H1 (cell line): ENCODE measurements around the gene CMC4.

Experiments used
- CEBPB ChIP-seq: IDR thresholded peaks from 2 replicates; pipeline ENCODE4 v1.6.1; 2012; ENCODE audit warnings: low read depth, low read length
- EP300 ChIP-seq, 2 experiments: IDR thresholded peaks; 1 replicate in 1 of 2; 2 replicates in 1 of 2; pipeline ENCODE4 v1.6.1; 2011 to 2012; ENCODE audit warnings: low read depth in 2 of 2, low read length in 2 of 2, mild to moderate bottlenecking in 2 of 2, borderline replicate concordance in 1 of 2, inconsistent platforms in 1 of 2, moderate library complexity in 1 of 2
- EZH2 ChIP-seq: fragments of 200-600 bp; sonication (generic); IDR thresholded peaks from 2 replicates; pipeline ENCODE4 v1.7.1; 2012; ENCODE audit warnings: low read depth, mild to moderate bottlenecking, moderate library complexity, low read length, inconsistent platforms; ENCODE audit not compliant: severe bottlenecking
- PHF8 ChIP-seq: fragments of 200-600 bp; sonication (generic); conservative IDR thresholded peaks from 2 replicates; pipeline ENCODE4 v1.7.1; 2012; ENCODE audit warnings: low read depth, mild to moderate bottlenecking, inconsistent platforms, low read length, moderate library complexity
- POLR2A ChIP-seq, 2 experiments: IDR thresholded peaks; 1 replicate in 1 of 2; 2 replicates in 1 of 2; pipeline ENCODE4 v1.6.1; 2011; ENCODE audit warnings: low read depth in 2 of 2, low read length in 2 of 2, mild to moderate bottlenecking in 2 of 2; ENCODE audit errors: control extremely low read depth in 1 of 2
- POLR2AphosphoS5 ChIP-seq: IDR thresholded peaks from 2 replicates; pipeline ENCODE4 v1.6.1; 2011; ENCODE audit warnings: low read depth, low read length
- RAD21 ChIP-seq, 2 experiments: IDR thresholded peaks in 1 of 2; conservative IDR thresholded peaks in 1 of 2; 2 replicates each; pipeline ENCODE4 v1.6.1; 2011; ENCODE audit warnings: low read depth in 2 of 2, low read length in 2 of 2, improper control_type of control experiment in 1 of 2, inconsistent platforms in 1 of 2, mild to moderate bottlenecking in 1 of 2, moderate library complexity in 1 of 2
- SIX5 ChIP-seq: IDR thresholded peaks from 2 replicates; pipeline ENCODE4 v1.6.1; 2011; ENCODE audit warnings: mild to moderate bottlenecking, low read depth, low read length
- SP1 ChIP-seq: IDR thresholded peaks from 2 replicates; pipeline ENCODE4 v1.6.1; 2011; ENCODE audit warnings: low read depth, low read length
- TBP ChIP-seq: IDR thresholded peaks from 2 replicates; pipeline ENCODE4 v1.6.1; 2011; ENCODE audit warnings: low read depth, low read length, improper control_type of control experiment
- TF ChIP-seq, protein P1 (sequence below), 3 experiments: IDR thresholded peaks; 1 replicate in 2 of 3; 2 replicates in 1 of 3; pipeline versions ENCODE4 v1.5.1 to v1.6.1; 2011; ENCODE audit warnings: low read length in 3 of 3, mild to moderate bottlenecking in 3 of 3, inconsistent platforms in 2 of 3, low read depth in 1 of 3, moderate library complexity in 1 of 3; ENCODE audit not compliant: insufficient read depth in 1 of 3; ENCODE audit errors: control extremely low read depth in 1 of 3

DNA sequence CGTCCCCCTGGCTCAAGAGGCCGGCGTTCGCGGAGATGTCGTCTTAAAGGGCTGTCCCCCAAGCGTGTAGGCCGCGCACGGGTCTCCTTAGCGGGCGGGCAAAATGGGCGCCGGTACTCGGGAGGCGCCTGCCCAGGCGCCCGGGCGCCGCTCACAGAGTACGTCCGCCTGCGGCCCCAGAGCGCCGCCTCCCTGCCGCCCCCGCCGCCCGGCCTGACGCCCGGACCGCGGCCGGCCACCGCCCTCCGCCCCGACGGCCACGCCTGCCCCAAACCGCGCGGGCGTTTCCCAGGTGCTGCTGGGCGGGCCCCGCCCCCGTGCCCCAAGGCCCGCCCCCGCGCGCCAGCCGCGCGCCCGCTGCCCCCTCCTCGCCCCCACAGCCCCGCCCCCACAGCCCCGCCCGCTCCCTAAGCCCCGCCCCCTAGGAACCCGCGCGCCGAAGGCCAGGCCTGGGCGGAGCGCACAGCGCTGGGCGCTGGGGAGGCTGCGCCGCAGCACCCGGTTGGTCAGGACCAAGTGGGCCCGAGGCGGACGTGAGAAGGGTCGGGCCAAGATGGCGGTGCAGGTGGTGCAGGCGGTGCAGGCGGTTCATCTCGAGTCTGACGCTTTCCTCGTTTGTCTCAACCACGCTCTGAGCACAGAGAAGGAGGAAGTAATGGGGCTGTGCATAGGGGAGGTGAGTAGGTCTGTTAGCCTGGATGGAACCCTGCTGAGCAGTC, at the start of gene CMC4, which contains the start of the genes BRCC3 and MTCP1:
- TF ChIP-seq TBP (0 out of 2 replicates have a peak, but pooled peaks have one; percentile 11), PHF8 (peak; percentile 68), RAD21 (IDR thresholded peaks at IDR 0.05 in 1 of 2, conservative IDR thresholded peaks at IDR 0.05 in 1 of 2; ENCODE audit: low read depth in 2 of 2, low read length in 2 of 2) (no peak), CEBPB (no peak), SIX5 (no peak), EZH2 (no peak), POLR2A (IDR thresholded peaks at IDR 0.05; ENCODE audit: control extremely low read depth in 1 of 2, low read depth in 2 of 2, low read length in 2 of 2) (peak; percentile 9 to 80), SP1 (no peak), POLR2AphosphoS5 (peak; percentile 83), EP300 (IDR thresholded peaks at IDR 0.05; ENCODE audit: borderline replicate concordance in 1 of 2, low read depth in 2 of 2, low read length in 2 of 2) (no peak)
- TF ChIP-seq, protein P1, sequence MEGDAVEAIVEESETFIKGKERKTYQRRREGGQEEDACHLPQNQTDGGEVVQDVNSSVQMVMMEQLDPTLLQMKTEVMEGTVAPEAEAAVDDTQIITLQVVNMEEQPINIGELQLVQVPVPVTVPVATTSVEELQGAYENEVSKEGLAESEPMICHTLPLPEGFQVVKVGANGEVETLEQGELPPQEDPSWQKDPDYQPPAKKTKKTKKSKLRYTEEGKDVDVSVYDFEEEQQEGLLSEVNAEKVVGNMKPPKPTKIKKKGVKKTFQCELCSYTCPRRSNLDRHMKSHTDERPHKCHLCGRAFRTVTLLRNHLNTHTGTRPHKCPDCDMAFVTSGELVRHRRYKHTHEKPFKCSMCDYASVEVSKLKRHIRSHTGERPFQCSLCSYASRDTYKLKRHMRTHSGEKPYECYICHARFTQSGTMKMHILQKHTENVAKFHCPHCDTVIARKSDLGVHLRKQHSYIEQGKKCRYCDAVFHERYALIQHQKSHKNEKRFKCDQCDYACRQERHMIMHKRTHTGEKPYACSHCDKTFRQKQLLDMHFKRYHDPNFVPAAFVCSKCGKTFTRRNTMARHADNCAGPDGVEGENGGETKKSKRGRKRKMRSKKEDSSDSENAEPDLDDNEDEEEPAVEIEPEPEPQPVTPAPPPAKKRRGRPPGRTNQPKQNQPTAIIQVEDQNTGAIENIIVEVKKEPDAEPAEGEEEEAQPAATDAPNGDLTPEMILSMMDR (IDR thresholded peaks at IDR 0.05; ENCODE audit: control extremely low read depth in 1 of 3, insufficient read depth in 1 of 3, low read depth in 1 of 3, low read length in 3 of 3) = no peak
